ENCODE measurements around the gene PSME4. TPM values are rescaled to one million over a fixed set of nuclear protein-coding genes. Genes with fewer than 3 reads are reported as not detected.

Gene PSME4
- total RNA-seq, 1 donor from 2014 or later = 43.9 TPM

GRCh38 chr2:53944542-53944941 is 26.3 kb downstream of the PSME4 start:
- Mint-ChIP-seq H3K36me3 (ENCODE audit: unreplicated experiment) (peaks cover 33% of the 10 kb centered on the region), H3K9me3 (ENCODE audit: unreplicated experiment) (no peaks in the 10 kb centered on the region), H3K4me1 (ENCODE audit: unreplicated experiment) (peaks cover 6% of the 10 kb centered on the region), H3K27ac (ENCODE audit: unreplicated experiment) (no peak overlapping the region), H3K4me3 (ENCODE audit: unreplicated experiment) (no peak overlapping the region), H3K27me3 (ENCODE audit: unreplicated experiment) (no peaks in the 10 kb centered on the region)
- no peak for TF ChIP-seq CTCF (IDR thresholded peaks at IDR 0.05)
- no peak for DNase-seq (ENCODE audit: extremely low spot score, unreplicated experiment)

GRCh38 chr2:53942280-53942679 is 28.5 kb downstream of the PSME4 start:
- H3K4me3 Mint-ChIP-seq (ENCODE audit: unreplicated experiment) = no peak overlapping the region
- no peaks in the 10 kb centered on the region for H3K27me3 Mint-ChIP-seq (ENCODE audit: unreplicated experiment)
- no peak for TF ChIP-seq CTCF (IDR thresholded peaks at IDR 0.05)

GRCh38 chr2:53941749-53942148 is 29.0 kb downstream of the PSME4 start:
- peaks cover 2% of the 10 kb centered on the region for H3K4me1 Mint-ChIP-seq (ENCODE audit: unreplicated experiment)
- DNase-seq (ENCODE audit: extremely low spot score, unreplicated experiment) = no peak
- H3K9me3 Mint-ChIP-seq (ENCODE audit: unreplicated experiment) = no peaks in the 10 kb centered on the region
- no peaks in the 10 kb centered on the region for H3K27me3 Mint-ChIP-seq (ENCODE audit: unreplicated experiment)
- H3K4me3 Mint-ChIP-seq (ENCODE audit: unreplicated experiment) = no peak overlapping the region
- H3K36me3 Mint-ChIP-seq (ENCODE audit: unreplicated experiment) = peaks cover 29% of the 10 kb centered on the region
- H3K27ac Mint-ChIP-seq (ENCODE audit: unreplicated experiment) = no peak overlapping the region
- TF ChIP-seq CTCF (IDR thresholded peaks at IDR 0.05) = no peak

More at GRCh38 chr2:53942280-53942679, 28.5 kb downstream of the PSME4 start:
- no peak for DNase-seq (ENCODE audit: extremely low spot score, unreplicated experiment)
- Mint-ChIP-seq H3K4me1 (ENCODE audit: unreplicated experiment) (peaks cover 2% of the 10 kb centered on the region), H3K9me3 (ENCODE audit: unreplicated experiment) (no peaks in the 10 kb centered on the region), H3K27ac (ENCODE audit: unreplicated experiment) (no peak overlapping the region), H3K36me3 (ENCODE audit: unreplicated experiment) (peaks cover 28% of the 10 kb centered on the region)

- Mint-ChIP-seq H3K27ac (ENCODE audit: unreplicated experiment) (no peak overlapping the region), H3K27me3 (ENCODE audit: unreplicated experiment) (no peaks in the 10 kb centered on the region), H3K4me1 (ENCODE audit: unreplicated experiment) (no peaks in the 10 kb centered on the region), H3K9me3 (ENCODE audit: unreplicated experiment) (no peaks in the 10 kb centered on the region), H3K36me3 (ENCODE audit: unreplicated experiment) (peaks cover 26% of the 10 kb centered on the region), H3K4me3 (ENCODE audit: unreplicated experiment) (no peak overlapping the region)
- no peak for TF ChIP-seq CTCF (IDR thresholded peaks at IDR 0.05)
- DNase-seq (ENCODE audit: extremely low spot score, unreplicated experiment) = no peak
Measured at GRCh38 chr2:53939656-53940055, 31.1 kb downstream of the PSME4 start.

- Mint-ChIP-seq H3K4me1 (ENCODE audit: unreplicated experiment) (no peaks in the 10 kb centered on the region), H3K9me3 (ENCODE audit: unreplicated experiment) (no peaks in the 10 kb centered on the region), H3K36me3 (ENCODE audit: unreplicated experiment) (peaks cover 31% of the 10 kb centered on the region), H3K27ac (ENCODE audit: unreplicated experiment) (no peak overlapping the region), H3K27me3 (ENCODE audit: unreplicated experiment) (no peaks in the 10 kb centered on the region), H3K4me3 (ENCODE audit: unreplicated experiment) (no peak overlapping the region)
- no peak for TF ChIP-seq CTCF (IDR thresholded peaks at IDR 0.05)
- no peak for DNase-seq (ENCODE audit: extremely low spot score, unreplicated experiment)
Measured at GRCh38 chr2:53938904-53939303, 31.9 kb downstream of the PSME4 start.
